Kidney (tissue), 14 donors: ENCODE measurements around the gene NYAP2. TPM values are rescaled to one million over a fixed set of nuclear protein-coding genes. Genes with fewer than 3 reads are reported as not detected.

Experiments
- DNase-seq, 5 donors: peaks; one replicate each; pipeline ENCODE4 v3.0.0-alpha.2; 2013 to 2020
- FAIRE-seq: peaks from 2 replicates; lab custom pipeline; 2012; peaks lifted over from hg19 to GRCh38; lab: Jason Lieb, UNC
- H3K27ac ChIP-seq, 2 donors: one replicate each; pipeline ENCODE4 v1.7.0; 2013; ENCODE audit warnings: low read depth in 2 of 2, low read length in 2 of 2, inconsistent platforms in 1 of 2
- H3K27me3 ChIP-seq: one replicate; pipeline ENCODE4 v1.7.1; 2013; ENCODE audit warnings: low read length, inconsistent platforms; ENCODE audit not compliant: control insufficient read depth, insufficient read depth
- H3K36me3 ChIP-seq, 3 donors: one replicate each; pipeline versions ENCODE4 v1.7.0 to v1.7.1; 2013; ENCODE audit warnings: low read length in 3 of 3, control low read depth in 1 of 3, inconsistent platforms in 1 of 3; ENCODE audit not compliant: insufficient read depth in 3 of 3, control insufficient read depth in 2 of 3
- H3K4me1 ChIP-seq, 3 donors: one replicate each; pipeline versions ENCODE4 v1.7.0 to v1.7.1; 2013; ENCODE audit warnings: low read length in 3 of 3, inconsistent platforms in 1 of 3, low read depth in 1 of 3; ENCODE audit not compliant: control insufficient read depth in 2 of 3, insufficient read depth in 2 of 3
- H3K4me3 ChIP-seq, 3 donors: one replicate each; pipeline versions ENCODE4 v1.7.0 to v1.8.1; 2013; ENCODE audit warnings: low read length in 3 of 3, control low read depth in 1 of 3, inconsistent platforms in 1 of 3
- H3K9ac ChIP-seq, 3 donors: one replicate each; pipeline versions ENCODE4 v1.7.0 to v1.7.1; 2013; ENCODE audit warnings: low read length in 3 of 3, control low read depth in 1 of 3, inconsistent platforms in 1 of 3
- H3K9me3 ChIP-seq, 3 donors: one replicate each; pipeline versions ENCODE4 v1.7.0 to v1.7.1; 2013; ENCODE audit warnings: low read length in 3 of 3, control low read depth in 1 of 3, inconsistent platforms in 1 of 3; ENCODE audit not compliant: control insufficient read depth in 2 of 3, insufficient read depth in 1 of 3
- intact Hi-C: fragments of 100-400 bp; cut with DNase I; formaldehyde crosslinking; loops from one replicate; pipeline ENCODE4 v1.11.1; 2022
- polyA plus RNA-seq: library from polyadenylated mRNA; stranded (reverse); fragments of 350-450 nt; fragmentation: Illumina TruSeq; extraction: RNeasy Lipid Tissue Mini Kit (QIAGEN cat#74804); gene quantifications from one replicate; pipeline ENCODE4 v1.2.3, GENCODE V29; 2014; ENCODE audit warnings: low read depth, low replicate concordance; ENCODE audit not compliant: insufficient read depth
- total RNA-seq: library from RNA; stranded (reverse); fragmentation: NEBNext Ultra II Directional; extraction: Animal tissue kit (Norgen Biotek cat#: 25700); gene quantifications from one replicate; pipeline ENCODE4 v1.2.1, GENCODE V29; 2021
- TF ChIP-seq, protein P1 (sequence below): IDR thresholded peaks from 3 replicates; pipeline ENCODE4 v1.5.1; 2012; ENCODE audit warnings: mild to moderate bottlenecking, moderate library complexity, borderline replicate concordance; ENCODE audit not compliant: insufficient read depth; ENCODE audit errors: extremely low read depth
- donor health status: control.
- donor health status: control.
- donor health status: control.
- donor health status: control.
- donor health status: control.
- donor health status: DM: yes; HTN: yes; CAD: no.
- donor health status: Normal renal cell carcinoma (clear cell type).

Gene NYAP2
- total and polyA plus RNA-seq, 2 donors from 2014 or later: 0.66 TPM; not detected in 1

DNA sequence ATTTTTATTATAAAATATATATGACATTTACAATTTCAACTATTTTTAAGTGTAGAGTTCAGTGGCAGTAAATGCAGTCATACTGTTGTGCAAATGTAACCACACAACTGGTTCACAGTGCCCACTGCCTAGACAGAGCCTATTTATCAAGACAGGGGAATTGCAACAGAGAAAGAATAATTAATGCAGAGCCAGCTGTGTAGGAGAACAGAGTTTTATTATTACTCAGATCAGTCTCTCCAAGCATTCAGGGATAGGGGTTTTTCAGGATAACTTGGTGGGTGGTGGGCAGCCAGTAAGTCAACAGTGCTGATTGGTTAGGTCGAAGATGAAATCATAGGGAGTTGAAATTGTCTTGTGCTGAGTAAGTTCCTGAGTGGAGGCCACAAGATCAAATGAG lies 200.3 kb downstream of the NYAP2 start:
- intact Hi-C loops: no loop called here
- Histone ChIP-seq H3K27ac (no peak overlapping the region), H3K9ac (no peak overlapping the region), H3K36me3 (no peaks in the 10 kb centered on the region), H3K4me3 (no peak overlapping the region), H3K27me3 (no peaks in the 10 kb centered on the region), H3K9me3 (no peaks in the 10 kb centered on the region), H3K4me1 (no peaks in the 10 kb centered on the region)
- DNase-seq (no peak), FAIRE-seq (no peak)
- TF ChIP-seq, protein P1, sequence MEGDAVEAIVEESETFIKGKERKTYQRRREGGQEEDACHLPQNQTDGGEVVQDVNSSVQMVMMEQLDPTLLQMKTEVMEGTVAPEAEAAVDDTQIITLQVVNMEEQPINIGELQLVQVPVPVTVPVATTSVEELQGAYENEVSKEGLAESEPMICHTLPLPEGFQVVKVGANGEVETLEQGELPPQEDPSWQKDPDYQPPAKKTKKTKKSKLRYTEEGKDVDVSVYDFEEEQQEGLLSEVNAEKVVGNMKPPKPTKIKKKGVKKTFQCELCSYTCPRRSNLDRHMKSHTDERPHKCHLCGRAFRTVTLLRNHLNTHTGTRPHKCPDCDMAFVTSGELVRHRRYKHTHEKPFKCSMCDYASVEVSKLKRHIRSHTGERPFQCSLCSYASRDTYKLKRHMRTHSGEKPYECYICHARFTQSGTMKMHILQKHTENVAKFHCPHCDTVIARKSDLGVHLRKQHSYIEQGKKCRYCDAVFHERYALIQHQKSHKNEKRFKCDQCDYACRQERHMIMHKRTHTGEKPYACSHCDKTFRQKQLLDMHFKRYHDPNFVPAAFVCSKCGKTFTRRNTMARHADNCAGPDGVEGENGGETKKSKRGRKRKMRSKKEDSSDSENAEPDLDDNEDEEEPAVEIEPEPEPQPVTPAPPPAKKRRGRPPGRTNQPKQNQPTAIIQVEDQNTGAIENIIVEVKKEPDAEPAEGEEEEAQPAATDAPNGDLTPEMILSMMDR: no peak

DNA sequence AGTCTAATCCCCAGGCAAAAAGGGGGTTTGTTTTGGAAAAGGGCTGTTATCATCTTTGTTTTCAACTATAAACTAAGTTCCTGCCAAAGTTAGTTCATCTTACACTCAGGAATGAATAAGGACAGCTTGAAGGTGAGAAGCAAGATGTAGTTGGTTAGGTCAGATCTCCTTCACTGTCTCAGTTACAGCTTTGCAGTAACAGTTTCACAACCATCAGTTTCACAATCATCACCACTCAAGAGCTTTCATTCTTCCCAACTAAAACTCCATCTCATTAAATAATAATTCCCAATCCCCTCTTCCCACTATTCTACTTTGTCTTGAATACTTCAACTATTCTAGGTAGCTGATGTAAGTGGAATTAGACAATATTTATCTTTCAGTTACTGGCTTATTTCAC lies 200.9 kb downstream of the NYAP2 start:
- TF ChIP-seq, protein P1: no peak
- intact Hi-C loops: no loop called here

DNA sequence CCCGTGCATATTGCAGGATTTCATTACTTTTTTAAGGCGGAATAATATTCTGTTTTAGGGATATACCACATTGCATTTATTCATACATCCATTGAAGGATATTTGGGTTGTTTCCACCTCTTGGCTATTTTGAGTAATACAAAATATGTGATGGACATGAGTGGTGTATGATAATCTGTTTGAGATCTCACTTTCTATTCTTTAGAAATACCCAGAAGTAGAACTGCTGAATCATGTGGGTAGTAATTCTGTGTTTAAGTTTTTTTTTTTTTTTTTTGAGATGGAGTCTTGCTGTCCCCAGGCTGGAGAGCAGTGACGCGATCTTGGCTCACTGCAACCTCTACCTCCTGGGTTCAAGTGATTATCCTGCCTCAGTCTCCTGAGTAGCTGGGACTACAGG lies 201.4 kb downstream of the NYAP2 start:
- H3K36me3 ChIP-seq: no peaks in the 10 kb centered on the region
- H3K9ac ChIP-seq: no peak overlapping the region
- no peak overlapping the region for H3K27ac ChIP-seq
- no peak for DNase-seq
- FAIRE-seq: no peak
- intact Hi-C loops: no loop called here
- TF ChIP-seq, protein P1: no peak
- no peaks in the 10 kb centered on the region for H3K9me3 ChIP-seq
- no peaks in the 10 kb centered on the region for H3K27me3 ChIP-seq
- no peak overlapping the region for H3K4me3 ChIP-seq
- H3K4me1 ChIP-seq: no peaks in the 10 kb centered on the region

More for the DNA sequence above, 200.9 kb downstream of the NYAP2 start:
- no peak for FAIRE-seq
- H3K36me3 ChIP-seq: no peaks in the 10 kb centered on the region
- no peaks in the 10 kb centered on the region for H3K27me3 ChIP-seq
- DNase-seq: no peak
- no peak overlapping the region for H3K4me3 ChIP-seq
- H3K9ac ChIP-seq: no peak overlapping the region
- H3K27ac ChIP-seq: no peak overlapping the region
- no peaks in the 10 kb centered on the region for H3K4me1 ChIP-seq
- H3K9me3 ChIP-seq: no peaks in the 10 kb centered on the region

DNA sequence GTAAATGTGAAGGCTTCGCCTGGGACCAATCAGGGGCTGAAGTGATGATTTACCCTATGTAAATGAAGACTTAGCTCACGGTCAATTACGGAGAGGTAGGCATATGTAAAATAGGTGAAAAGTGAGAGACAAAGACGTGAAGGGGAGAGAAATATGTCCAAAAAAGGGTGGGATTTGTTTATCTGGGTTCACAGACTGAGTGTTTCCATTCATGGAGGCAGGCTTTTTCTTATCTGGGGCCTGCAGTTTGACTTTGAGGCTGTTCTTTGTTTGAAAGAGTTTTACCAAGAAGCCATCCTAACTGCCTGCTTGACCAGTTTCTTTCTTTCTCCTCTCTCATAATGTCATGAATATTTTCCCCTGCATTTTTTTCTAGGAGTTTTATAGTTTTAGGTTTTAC lies 202.7 kb downstream of the NYAP2 start:
- FAIRE-seq: no peak
- TF ChIP-seq, protein P1: no peak

More for the DNA sequence above, 202.7 kb downstream of the NYAP2 start:
- Histone ChIP-seq H3K27ac (no peak overlapping the region), H3K9me3 (no peaks in the 10 kb centered on the region), H3K9ac (no peak overlapping the region), H3K36me3 (no peaks in the 10 kb centered on the region), H3K4me3 (no peak overlapping the region), H3K4me1 (no peaks in the 10 kb centered on the region), H3K27me3 (no peaks in the 10 kb centered on the region)
- intact Hi-C loops: no loop called here
- no peak for DNase-seq
